ENCODE results near the gene MAFB.

MAFB gene

DNA sequence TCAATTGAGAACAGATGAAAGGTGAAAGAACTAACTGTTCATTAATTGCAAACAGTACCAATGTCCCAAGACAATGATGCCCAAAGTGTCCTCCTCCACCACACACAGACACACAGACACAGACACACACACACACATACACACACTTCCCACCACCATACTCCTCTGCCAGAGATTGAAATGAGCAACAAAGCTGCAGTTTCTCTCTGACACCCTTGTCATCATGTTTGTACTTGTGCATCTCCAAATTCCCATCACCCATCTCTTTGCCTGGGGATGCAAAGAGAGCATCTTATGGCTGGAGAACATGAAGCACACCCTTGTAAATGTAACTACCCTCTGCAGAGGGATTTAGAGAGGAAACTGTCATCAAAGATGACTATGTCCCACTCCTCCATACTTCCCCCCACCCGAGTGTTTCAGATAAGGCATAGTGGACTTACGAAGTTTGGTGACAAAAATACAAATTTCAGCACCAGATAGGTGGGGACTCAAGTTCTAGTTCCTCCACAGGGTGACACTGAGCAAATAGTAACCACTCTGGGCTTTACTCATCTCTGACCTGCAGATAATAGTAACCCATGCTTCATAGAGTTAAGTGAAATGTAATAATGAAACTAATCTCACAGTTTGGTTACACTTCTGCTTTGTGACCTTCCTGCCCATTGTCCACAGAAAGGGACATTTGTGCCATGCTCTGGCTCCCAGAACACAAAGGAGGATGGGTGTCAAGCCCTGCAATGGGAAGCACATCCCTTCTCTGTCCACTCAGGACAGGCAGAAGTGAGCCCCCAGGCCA, 8.7 kb downstream of the MAFB start:
- no peak for DNase-seq

DNA sequence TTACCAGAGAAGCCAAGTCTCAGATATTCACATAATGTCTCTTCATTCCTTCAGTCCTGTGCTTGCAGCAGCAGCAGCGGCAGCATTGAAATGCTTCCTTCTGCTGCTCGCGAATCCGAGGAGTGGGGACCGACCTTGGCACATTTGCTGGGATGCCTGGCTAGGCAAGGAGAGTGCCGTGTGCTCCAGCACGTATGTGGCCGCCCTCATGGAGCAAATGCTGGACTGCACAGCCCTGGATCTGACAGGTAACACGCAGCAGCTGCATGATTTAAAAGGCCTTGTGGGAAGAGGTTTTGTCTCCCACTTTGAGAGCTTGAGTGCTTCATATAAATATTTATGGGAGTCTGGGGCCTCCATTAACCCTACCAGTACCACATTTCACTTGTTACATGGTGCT, 9.9 kb downstream of the MAFB start:
- DNase-seq = no peak

DNA sequence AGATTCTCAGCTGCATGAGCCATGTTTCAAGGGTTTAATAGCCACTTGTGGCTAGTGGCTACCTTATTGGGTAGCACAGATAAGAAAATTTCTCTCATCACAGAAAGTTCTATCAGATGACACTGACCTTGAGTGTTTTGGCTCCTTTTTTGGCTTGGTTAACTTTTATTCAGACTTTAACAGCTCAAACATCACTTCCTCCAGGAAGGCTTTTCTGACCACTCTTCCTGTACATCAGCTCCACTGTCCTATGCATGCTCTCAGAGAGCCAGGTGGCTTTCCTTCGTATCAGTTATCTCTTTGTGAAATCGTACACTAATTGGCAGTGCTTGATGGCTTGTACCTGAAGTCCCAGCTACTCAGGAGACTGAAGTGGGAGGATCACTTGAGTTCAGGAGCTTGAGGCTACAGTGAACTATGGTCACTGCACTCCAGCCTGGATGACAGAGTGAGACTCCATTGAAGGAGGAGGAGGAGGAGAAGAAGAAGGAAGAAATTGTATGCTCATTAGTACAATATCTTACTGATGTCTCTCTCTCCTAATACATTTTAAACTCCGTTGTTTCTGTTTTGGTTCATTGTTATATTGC, 10.7 kb downstream of the MAFB start:
- no peak for DNase-seq

DNA sequence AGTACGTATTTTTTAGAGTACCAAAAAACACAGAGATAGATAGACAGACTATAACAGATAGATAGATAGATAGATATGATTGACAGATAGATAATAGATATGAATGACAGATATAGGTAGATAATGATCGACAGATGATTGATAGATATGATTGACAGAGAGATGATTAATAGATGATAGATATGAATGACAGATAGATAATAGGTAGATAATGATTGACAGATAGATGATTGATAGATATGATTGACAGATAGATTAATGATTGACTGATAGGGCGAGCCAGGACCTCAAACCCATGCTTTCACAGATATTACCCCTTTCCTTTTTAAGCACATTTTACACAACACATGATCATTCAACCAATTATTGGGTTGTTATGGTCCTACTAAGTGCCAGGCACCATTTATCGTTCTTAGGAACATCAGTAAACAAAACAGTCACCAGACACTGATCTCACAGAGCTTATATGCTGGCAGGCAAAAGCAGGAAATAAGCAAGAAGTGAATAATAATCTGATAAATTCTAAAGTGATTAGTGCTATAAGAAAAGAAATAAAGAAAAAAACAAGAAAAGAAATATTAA, 11.6 kb downstream of the MAFB start:
- DNase-seq = no peak

DNA sequence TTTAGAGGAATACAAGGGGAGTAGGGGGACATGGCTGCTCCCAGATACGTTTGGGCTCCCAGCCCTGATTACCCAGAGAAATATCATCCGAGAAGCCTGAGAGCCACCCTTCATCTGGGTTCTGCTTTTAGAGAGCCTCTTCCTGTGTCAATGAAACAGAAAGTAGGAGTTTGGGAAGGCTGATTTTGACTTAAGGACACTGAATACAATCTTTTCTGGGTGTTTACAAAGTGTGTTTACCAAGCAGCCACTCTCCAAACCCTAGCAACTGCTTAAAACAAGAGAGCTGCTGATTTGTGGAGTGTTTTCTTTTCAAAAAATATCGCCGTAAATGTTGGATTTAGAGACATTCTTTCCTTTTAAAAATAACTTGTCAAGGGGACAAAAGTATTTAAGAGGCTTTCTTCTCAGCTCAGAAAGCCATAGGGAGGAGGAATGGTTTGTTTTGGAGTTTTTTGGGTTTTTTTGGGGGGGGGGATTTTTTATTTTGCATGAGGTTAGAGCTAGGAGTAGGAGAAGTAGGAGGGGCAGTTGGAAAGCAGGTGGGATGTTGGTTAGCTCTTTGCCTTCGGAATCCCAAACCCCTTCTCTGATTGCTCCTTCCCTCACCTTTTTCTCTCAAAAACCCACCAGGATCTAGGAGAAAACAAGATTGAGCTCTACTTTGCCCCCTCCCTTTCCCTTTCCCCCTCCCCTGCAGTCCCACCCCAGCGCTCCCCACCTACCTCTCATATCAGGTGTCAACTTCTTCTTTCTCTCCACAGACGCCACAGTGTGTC, 12.4 kb downstream of the MAFB start:
- no peak for DNase-seq

DNA sequence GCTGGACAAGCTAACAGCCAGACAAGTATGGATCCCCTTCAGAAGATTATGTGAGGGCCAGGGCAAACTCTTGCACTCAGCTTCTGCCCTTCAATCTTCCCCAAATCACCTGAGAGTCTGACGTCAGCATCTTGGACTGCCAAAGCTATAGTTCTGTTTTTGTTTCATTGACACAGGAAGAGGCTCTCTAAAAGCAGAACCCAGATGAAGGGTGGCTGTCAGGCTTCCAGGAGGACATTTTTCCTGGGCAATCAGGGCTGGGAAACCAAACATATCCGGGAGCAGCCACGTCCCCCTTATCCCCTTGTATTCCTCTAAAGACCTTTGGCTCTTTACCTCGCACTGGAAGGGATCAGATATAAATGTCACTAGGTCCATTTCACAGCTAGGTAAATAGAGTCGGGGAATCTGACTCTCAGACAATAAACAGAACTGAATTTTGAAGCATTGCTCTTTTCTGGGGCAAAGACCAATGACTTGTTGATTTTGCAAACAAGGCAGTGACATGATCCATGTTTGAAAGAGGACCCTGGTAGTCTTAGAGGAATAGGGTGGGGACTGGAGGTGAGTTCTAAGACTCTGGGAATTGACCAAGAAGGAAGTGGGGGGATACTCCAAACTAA, 13.3 kb downstream of the MAFB start:
- DNase-seq = no peak

DNA sequence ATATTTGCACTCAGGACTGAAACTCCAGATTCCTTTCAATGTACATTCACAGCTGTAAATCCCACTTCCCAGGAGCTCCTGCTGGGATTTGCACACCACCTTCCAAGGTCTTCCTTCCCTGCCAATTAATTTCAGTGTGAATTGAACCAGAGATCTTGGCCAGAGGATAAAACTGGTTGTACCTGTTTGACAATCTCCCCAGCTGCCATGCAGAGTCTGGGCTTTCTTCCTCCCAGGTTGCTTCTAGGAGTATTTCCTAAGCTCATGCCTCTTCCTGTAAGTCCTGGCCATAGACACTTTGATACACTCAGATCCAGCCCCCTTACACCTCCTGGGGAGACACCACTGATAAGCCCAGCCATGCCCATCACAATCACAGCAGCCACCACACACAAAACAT, 15.6 kb downstream of the MAFB start:
- DNase-seq = no peak

DNA sequence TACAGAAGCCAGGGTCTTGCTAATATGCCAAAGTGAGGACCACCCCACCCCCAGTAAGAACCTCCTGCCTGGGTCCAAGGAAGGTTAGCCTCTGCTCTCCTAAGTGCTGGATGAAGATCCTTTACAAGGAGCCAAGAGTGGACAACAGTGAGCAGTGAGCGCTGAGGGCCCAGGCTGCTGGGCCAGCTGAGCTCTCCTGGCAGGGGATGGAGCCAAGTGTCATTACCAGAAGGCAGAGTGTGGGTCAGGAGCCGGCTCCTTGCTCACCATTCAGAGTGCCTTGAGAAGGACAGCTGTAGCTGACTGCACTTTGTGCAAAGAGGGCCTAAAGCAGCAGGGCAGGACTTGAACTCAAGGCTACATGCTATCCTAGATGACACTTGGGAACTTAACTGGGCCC, 16.9 kb downstream of the MAFB start:
- DNase-seq = no peak

DNA sequence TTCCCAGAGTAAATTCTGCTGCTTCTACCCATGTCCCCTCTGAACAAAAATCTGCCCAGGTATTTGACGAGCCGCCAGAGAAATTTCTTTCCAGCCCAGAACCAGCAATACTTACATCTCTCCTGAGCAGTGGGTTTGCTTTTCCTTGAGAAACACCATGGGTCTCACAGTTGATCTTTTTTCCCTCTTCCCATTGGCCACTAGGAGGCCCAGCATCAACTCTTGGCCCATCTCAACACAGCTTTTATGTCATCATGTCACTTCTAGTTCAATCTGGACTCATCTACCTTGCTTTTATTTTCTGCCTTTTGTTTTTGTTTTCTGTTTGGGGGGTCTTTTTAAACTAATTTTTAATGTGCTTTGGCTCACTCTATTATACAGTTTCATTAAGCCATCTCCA, 18.8 kb downstream of the MAFB start:
- DNase-seq = no peak

DNA sequence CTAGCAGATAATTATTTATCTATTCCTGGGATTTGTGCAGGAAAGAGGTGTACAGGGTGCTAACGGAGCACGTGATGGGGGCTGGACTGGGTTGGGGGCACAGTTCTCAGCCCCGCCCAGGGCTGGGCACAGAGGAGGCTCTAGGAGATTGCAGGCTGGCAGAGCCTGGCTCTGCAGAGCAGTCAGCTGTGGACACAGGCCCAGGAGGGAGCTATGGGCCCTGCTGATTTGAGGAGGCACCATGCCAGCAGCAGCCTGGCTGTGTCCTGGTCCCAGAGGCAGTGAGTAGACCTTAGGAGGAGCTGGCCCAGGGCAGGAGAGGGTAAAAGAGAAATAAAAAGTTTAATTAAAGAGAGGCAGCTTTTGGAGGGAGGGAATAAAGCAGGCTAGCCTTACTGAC, 19.3 kb downstream of the MAFB start:
- DNase-seq = no peak

DNA sequence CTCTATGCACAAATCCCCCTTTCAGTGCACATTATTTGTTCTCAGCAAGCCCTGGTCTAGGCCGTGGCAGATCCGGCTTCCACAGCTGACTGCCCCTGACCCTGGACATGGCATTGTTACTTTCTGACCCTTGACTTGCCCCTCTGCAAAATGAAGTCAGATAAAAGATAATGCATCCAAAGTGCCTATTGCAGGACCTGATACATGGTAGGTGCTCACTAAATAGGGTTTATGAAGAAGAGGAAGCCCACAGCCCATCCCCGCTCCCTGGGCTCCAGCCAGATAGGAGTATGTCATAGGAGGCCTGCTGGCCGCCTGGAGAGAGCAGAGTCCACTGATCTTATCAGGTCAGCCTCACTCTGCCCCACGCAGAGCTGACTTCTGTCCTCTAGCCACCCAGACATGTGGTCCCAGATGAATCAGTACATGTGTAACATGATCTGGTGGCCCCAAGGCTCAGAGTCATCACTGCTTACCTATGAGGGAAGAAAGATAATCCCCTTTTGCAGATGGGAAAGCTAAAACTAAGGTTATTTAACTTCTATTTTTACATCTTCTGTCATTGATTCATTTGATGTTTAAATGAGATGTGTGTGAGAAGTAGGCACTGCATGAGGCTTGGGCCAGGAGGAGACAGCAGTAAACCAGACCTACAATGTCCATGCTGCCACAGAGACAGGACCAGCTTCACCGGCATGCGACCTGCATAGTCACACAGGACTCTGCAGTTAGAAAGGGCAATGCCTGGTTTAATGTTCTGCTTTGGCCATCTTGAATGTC, 20.4 kb downstream of the MAFB start:
- DNase-seq = no peak

DNA sequence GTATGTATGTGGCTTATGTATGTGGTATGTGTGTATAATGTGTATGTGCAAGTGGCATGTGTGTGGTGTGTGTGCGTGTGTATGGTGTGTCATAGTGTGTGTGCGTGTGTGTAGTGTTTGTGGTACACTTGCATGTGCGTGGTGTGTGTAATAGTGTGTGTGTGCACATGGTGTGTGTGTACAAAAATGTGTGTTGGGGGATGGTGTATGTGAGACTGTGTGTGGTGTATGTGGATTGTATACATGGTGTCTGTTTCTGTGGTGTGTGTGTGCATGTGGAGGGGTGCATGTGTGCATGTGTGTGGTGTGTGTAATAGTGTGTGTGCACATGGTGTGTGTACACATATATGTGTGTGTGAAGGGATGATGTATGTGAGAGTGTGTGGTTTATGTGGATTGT, 21.5 kb downstream of the MAFB start:
- no peak for DNase-seq

DNA sequence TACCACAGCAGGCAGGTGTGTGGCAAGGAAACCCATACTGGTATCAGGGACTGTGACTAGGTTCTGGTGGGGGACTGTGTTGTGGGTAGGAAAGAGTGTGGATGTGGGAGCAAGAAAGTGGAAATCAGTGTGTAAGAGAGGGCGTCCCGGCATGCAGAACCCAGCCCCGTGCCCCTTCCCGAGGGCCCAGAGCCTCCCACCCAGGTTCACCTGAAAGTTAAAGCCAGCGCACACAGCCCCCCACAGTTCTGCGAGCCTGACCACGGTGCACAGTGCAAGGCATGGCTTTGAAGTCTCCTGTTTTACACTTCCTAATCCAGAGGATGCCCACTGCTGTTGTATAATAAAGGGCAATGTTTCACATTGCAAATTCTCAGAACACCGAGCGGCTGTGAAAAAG, 22.7 kb downstream of the MAFB start:
- no peak for DNase-seq

DNA sequence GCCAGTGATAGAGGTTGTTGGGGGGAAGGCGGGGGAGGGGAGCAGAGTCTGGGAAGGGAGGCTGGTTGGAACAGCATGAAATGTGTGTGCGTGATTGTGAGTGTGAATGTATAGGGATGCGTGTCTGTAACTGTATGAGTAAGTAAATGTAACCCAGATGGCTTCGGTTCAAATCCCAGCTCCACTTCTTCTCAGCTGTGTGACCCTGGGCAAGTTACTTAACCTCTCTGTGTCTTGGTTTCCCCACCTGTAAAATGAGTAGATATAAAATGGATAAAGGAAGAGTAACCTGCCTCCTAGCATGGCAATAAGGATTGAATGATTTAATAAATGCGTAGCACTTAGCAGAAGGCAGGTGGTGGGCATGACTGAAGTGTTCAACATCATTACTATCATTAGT, 24.1 kb downstream of the MAFB start:
- no peak for DNase-seq

DNA sequence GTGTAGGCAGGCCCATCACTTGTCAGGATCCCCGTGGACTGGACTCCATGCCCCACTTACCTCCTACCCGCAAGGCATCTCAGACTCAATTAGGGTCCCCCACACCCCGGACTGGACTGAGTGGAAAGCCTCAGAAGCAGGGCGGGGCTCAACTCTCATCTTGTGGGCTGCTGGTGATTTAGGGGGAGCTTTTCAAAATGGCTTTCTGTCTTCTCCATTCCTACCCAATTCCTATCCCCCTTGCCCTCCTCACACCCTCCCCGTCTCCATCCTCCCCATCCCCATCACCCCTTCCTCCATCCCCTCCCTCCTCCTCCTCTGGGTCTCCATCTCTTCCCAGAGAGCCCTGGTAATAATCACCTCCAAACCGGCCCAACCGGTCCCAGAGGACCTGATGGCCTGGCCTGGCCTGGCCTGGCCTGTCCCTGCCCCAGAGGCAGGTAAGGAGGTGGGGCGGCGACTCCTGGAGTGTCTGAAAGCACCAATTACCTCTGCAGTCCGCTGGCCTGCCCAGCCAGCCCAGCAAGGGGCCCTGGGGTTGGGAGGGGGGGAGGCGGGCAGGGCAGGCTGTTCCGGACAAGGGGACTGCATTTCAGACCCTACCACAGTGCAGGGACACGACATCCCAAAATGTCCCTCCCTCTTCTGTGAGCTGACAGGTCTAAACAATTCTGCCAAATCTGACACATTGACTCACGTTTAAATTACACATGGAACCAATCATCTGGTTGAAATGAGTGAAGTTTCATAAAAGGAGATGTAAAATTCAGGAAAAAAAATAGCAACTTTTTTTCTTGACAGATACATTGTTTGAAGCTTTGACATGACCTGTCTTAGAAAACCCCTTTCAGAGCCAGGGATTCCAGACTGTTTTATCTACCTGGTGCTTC, 24.8 kb downstream of the MAFB start:
- DNase-seq = peak; percentile 20

DNA sequence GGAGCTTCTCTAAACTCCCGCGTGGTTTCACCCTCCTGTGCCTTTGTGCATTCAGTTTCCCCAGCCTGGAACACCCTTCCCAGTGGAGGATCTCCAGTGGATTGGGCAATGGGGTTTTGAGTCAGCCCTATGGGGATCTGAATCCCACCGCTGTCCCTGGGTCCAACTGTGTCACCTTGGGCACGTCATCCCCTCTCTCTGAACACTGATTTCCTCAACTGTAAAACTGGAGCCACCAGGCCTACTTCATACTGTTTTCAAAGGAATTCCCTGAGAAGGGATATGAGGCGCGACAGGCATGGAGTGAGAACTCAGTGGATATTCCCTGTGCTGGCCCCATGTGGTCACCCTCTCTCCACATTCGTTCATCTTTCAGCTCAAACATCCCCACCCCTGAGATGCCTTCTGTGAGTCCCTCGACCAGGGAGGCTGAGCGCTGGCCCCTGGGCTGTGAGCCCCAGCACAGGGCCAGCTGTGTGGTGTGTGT, 25.7 kb downstream of the MAFB start:
- DNase-seq = no peak

DNA sequence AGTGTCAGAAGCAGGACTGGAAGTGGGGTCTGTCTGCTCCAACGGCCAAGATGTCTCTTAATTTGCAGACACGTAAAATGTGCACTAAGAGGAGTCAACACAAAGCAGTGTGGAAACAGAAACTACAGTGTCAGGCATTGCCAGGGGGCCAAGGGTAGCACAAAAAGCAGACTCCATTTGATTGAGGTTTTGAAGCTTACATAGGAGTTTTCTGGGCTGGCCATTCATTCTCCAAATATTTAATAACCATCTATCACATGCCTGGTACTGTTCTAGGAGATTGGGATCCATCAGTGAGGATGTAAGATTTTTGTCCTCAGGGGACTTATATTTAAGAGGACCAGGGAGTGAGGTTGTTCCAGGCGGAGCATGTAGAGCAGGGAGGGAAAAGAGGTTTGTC, 29.5 kb downstream of the MAFB start:
- DNase-seq = no peak

DNA sequence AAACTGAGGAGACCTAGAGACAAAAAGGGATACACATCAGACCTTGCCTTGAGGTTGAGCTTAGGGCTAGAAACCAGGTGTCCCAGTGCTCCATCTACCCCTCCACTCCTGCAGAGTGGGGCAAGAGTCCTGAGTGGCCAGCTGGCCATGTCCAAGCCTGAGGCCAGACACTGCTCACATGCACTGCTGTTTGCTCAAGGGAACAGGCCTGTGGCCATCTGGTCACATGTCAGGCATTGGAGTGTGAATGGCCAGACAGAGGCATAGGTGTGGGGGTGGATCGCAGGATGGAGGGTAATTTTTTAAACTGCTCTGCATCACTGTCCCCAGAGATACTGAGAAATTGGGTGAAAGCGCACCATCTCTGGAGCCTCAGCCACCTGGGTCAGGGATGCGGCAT, 30.5 kb downstream of the MAFB start:
- DNase-seq = no peak

DNA sequence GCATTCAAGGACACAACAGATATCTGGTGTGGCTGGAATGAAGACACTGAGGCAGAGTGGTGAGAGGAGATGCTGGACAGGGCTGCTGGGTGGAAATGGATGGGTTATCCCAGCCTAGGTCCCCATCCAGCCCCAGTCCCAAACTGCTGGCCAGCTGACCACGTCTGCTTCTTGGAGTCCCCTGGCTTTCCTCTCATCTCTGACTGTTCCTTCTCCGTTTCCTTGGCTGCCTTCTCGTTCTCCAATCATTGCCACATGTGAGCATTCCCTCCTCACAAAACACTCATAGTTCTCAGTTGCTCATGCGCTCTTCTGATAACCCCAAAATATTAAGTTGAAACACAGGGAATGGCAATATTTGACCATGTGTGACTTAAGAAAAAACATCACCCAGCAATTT, 31.5 kb downstream of the MAFB start:
- DNase-seq = no peak

DNA sequence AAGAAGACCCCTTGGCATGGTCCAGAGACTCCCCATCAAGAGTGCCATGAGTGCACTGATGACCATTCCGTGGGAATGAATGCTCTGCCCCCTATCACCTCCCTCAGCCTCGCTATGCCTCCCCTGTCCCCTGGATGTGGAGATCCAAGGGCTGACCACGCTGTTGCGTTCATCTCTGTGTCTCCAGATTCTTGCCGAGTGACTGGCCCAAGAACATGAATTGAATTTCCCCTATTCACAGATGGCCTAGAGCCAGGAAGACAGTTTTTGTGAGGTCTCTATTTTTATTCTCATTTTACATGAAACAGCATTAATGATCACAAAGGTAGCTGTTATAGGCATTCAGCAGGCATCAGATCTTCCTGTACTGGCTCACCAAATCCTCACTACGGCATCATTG, 33.6 kb downstream of the MAFB start:
- no peak for DNase-seq

DNA sequence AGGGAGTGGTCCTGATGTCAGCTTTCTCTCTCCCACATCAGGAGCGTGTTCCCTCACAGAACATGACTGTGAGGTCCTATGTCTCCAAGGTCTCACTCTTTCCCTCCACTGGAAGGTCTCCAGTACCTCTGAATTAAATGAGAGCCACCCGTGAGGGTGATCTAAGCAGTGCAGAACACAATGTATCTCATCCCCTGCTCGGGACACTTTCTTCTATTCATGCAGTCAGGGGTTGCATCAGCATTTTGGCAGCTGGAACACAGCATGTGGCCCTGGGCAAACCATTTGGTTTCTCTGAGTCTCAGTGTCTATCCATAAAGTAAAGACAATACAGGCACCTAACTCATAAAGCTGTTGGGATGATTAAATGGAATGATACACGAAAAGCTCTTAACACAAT, 34.2 kb downstream of the MAFB start:
- no peak for DNase-seq
